ENCODE measurements around the gene FGF2. TPM values are rescaled to one million over a fixed set of nuclear protein-coding genes. Genes with fewer than 3 reads are reported as not detected.
"Not testable (repeated sequence)": the region's sequence is repeated elsewhere in the genome, so short reads cannot be mapped to it uniquely, and the experiment has no call there.

The FGF2 gene
- total RNA-seq, 2 donors from 2014 or later = 12.5 to 18.5 TPM

GRCh38 chr4:122932763-122933162 lies 106.1 kb downstream of the FGF2 start:
- peaks cover 53% of the 10 kb centered on the region for H3K36me3 ChIP-seq (ENCODE audit: control insufficient read depth, insufficient read depth, low read length)
- H3K9me3 ChIP-seq (ENCODE audit: control insufficient read depth, low read length) = no peaks in the 10 kb centered on the region
- no peak for DNase-seq
- H3K27me3 Mint-ChIP-seq (ENCODE audit: insufficient read depth) = no peaks in the 10 kb centered on the region
- TF ChIP-seq CTCF (conservative IDR thresholded peaks at IDR 0.05) = no peak
- no peaks in the 10 kb centered on the region for H3K4me1 Mint-ChIP-seq
- H3K4me1 ChIP-seq (ENCODE audit: control insufficient read depth, insufficient read depth, low read length) = no peaks in the 10 kb centered on the region
- H3K4me3 ChIP-seq (ENCODE audit: low read length) = no peak overlapping the region
- no peak overlapping the region for H3K27ac ChIP-seq (ENCODE audit: low read depth, low read length)
- peak overlapping the region; percentile 21 for H3K27ac Mint-ChIP-seq
- no peak overlapping the region for H3K4me3 Mint-ChIP-seq
- H3K36me3 Mint-ChIP-seq (ENCODE audit: low read depth) = peaks cover 35% of the 10 kb centered on the region
- H3K9me3 Mint-ChIP-seq = no peaks in the 10 kb centered on the region
- no peak overlapping the region for H3K9ac ChIP-seq (ENCODE audit: extremely low read depth, low read length, poor library complexity, severe bottlenecking)
- H3K27me3 ChIP-seq (ENCODE audit: control insufficient read depth, insufficient read depth, low read length, poor library complexity, severe bottlenecking) = no peaks in the 10 kb centered on the region

- H3K4me1 Mint-ChIP-seq; DNase-seq; H3K9me3 ChIP-seq (ENCODE audit: control insufficient read depth, low read length); H3K27ac ChIP-seq (ENCODE audit: low read depth, low read length); H3K27me3 ChIP-seq (ENCODE audit: control insufficient read depth, insufficient read depth, low read length, poor library complexity, severe bottlenecking); H3K4me1 ChIP-seq (ENCODE audit: control insufficient read depth, insufficient read depth, low read length); H3K27me3 Mint-ChIP-seq (ENCODE audit: insufficient read depth); H3K9ac ChIP-seq (ENCODE audit: extremely low read depth, low read length, poor library complexity, severe bottlenecking); H3K27ac Mint-ChIP-seq; H3K4me3 Mint-ChIP-seq; H3K4me3 ChIP-seq (ENCODE audit: low read length): not testable (repeated sequence)
- WGBS, 2 experiments (ENCODE audit: insufficient coverage in 1 of 2, insufficient read length in 1 of 2) = 80 to 93% methylated on average over 1 to 15 of the region's 17 CpGs
- peaks cover 43% of the 10 kb centered on the region for H3K36me3 ChIP-seq (ENCODE audit: control insufficient read depth, insufficient read depth, low read length)
- Mint-ChIP-seq H3K9me3 (peaks cover 27% of the 10 kb centered on the region), H3K36me3 (ENCODE audit: low read depth) (peaks cover 63% of the 10 kb centered on the region)
These were observed 118.5 kb downstream of the FGF2 start for GRCh38 chr4:122945136-122945535.

- TF ChIP-seq CTCF (conservative IDR thresholded peaks at IDR 0.05) = no peak
- no peaks in the 10 kb centered on the region for H3K27me3 ChIP-seq (ENCODE audit: control insufficient read depth, insufficient read depth, low read length, poor library complexity, severe bottlenecking)
- no peaks in the 10 kb centered on the region for H3K4me1 Mint-ChIP-seq
These were observed 119.5 kb downstream of the FGF2 start for GRCh38 chr4:122946142-122946541.

More at GRCh38 chr4:122946142-122946541, 119.5 kb downstream of the FGF2 start:
- no peak overlapping the region for H3K4me3 Mint-ChIP-seq
- H3K9me3 Mint-ChIP-seq = peaks cover 27% of the 10 kb centered on the region
- peaks cover 9% of the 10 kb centered on the region for H3K9me3 ChIP-seq (ENCODE audit: control insufficient read depth, low read length)
- no peaks in the 10 kb centered on the region for H3K27me3 Mint-ChIP-seq (ENCODE audit: insufficient read depth)
- WGBS, 2 experiments (ENCODE audit: insufficient coverage in 1 of 2, insufficient read length in 1 of 2) = 100% methylated on average over 1 of the region's 1 CpG; no CpG with 5 or more reads in 1 of the 2 experiments
- H3K36me3 Mint-ChIP-seq (ENCODE audit: low read depth) = peaks cover 65% of the 10 kb centered on the region
- H3K9ac ChIP-seq (ENCODE audit: extremely low read depth, low read length, poor library complexity, severe bottlenecking) = no peak overlapping the region
- no peak for DNase-seq
- peaks cover 50% of the 10 kb centered on the region for H3K36me3 ChIP-seq (ENCODE audit: control insufficient read depth, insufficient read depth, low read length)
- no peak overlapping the region for H3K4me3 ChIP-seq (ENCODE audit: low read length)
- H3K4me1 ChIP-seq (ENCODE audit: control insufficient read depth, insufficient read depth, low read length) = no peaks in the 10 kb centered on the region
- H3K27ac ChIP-seq (ENCODE audit: low read depth, low read length) = no peak overlapping the region
- H3K27ac Mint-ChIP-seq = no peak overlapping the region

Other genes starting within 250 kb of the FGF2 start
- gene IL21, start 205.8 kb upstream of the FGF2 start, total RNA-seq = not detected
- 1 to 10 TPM; 4.1 to 4.2 TPM for gene BBS12, start 94.1 kb upstream of the FGF2 start, total RNA-seq
- 10 to 100 TPM in 1 of 2 donors, 1 to 10 TPM in 1; 5.8 to 11.6 TPM for gene NUDT6, start 95.8 kb downstream of the FGF2 start, total RNA-seq

All from endodermal cell (in vitro differentiated cells).